Uterus (tissue), 2 donors: ENCODE results near the gene FLYWCH1.

Experiments used
- CTCF ChIP-seq, 4 experiments: fragments of 200-600 bp in 2 of 4; fragments of 450-650 bp in 2 of 4; sonication (generic) in 2 of 4; IDR thresholded peaks; one replicate each; pipeline ENCODE4 v1.5.1; 2016 to 2019; ENCODE audit warnings: antibody characterized with exemption in 4 of 4, mild to moderate bottlenecking in 2 of 4, moderate library complexity in 1 of 4
- POLR2A ChIP-seq, 2 donors: fragments of 450-650 bp; IDR thresholded peaks; one replicate each; pipeline ENCODE4 v1.6.1; 2016; ENCODE audit warnings: antibody characterized with exemption in 2 of 2, mild to moderate bottlenecking in 1 of 2, moderate library complexity in 1 of 2

- TF ChIP-seq CTCF (IDR thresholded peaks at IDR 0.05) (no peak), POLR2A (IDR thresholded peaks at IDR 0.05) (no peak)
Observed at GRCh38 chr16:2985462-2985861, 73.7 kb downstream of the FLYWCH1 start.
